AG10803 (cell line): ENCODE data around the gene AOPEP.

Source experiments
- DNase-seq: peaks from one replicate; pipeline ENCODE4 v3.0.0; 2010; ENCODE audit warnings: low read depth
- H3K4me3 ChIP-seq: 2 replicates; pipeline ENCODE4 v1.5.1; 2011; ENCODE audit warnings: mild to moderate bottlenecking, low read length, control low read depth
- CTCF ChIP-seq: conservative IDR thresholded peaks from 2 replicates; pipeline ENCODE4 v1.5.1; 2011; ENCODE audit warnings: mild to moderate bottlenecking, low read length, control low read depth, inconsistent platforms

Gene AOPEP

DNA sequence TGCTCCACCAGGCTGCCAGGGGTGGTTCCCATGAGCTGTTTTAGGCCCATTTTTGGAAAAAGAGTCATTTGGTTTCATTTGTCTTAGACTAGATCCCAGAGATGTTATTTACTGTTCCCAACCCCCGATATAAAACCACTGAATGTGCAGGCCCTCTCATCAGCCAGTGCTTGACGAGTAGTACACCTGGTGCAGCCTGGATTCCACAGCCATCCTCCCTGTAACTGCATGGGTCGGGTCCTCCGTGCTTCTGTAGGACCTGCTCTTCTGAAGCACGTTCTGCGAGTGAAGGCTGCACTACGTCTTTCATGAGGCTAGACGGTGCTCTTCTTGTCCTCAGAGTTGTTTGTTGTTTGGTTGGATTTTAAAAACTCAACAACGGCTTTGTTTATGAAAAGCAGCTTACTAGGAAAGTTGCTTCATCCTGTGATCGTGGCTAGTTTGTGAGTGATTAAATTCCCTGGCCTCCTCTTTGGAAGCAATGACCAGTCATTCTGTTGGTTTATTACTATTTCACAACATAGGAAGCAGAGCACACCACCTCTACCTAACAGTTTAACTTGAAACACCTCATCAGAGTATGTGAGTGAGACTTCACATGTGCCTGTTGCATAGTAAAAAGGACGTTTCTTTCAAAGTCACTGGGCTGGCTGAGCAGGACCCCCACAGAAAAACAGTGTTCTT, 135.2 kb downstream of the AOPEP start:
- H3K4me3 ChIP-seq = no peak overlapping the region
- DNase-seq = peak; percentile 92

DNA sequence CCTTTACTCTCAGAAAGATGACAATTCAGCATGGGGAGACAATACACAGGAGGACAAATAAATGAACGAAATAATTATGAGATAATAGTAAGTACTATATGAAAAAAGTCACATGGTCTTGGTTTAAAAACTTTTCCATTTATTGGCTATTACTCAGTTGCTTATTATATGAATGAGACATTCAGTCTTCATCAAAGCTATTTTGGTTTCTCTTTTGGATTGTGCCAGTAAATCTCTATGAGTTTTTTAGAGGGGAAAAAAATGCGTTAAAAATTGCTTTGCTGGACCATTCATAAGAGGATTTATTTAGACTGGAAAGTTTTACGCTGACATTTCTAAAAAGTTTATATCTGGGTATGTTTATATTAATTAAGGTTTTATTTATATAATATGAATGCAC, 137.7 kb downstream of the AOPEP start:
- no peak for TF ChIP-seq CTCF

More for the DNA sequence above, 135.2 kb downstream of the AOPEP start:
- no peak for TF ChIP-seq CTCF

DNA sequence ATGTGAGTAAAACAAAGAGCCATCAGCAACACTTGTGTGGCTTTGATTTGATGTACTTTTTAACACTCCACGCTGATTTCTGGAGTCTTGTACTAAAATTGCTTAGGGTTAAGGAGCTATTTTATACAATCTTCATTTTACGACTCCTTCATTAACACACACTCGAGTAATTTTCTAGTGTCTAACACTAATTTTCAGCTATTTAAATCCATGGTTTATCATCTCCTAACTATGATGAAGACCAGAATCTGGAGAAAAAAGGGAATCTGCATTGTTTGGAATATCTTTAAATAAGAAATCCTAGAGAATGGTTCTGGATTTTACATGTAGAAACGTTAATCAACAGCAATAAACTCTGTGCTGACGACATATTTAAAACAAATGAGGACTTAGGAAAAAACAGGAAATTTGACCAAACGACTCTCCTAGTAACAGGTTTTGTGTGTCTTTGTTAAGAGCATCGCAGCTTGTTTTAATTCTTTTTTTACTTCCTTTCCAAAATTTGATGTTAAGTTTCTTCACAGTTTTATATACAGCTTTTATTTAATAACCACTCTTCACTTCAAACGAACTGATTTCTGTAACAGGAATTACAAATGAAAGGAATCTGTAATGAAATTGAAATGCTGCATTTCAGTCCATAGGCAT, 138.5 kb downstream of the AOPEP start:
- no peak overlapping the region for H3K4me3 ChIP-seq
- TF ChIP-seq CTCF = no peak
- peak; percentile 57 for DNase-seq

More for the DNA sequence above, 137.7 kb downstream of the AOPEP start:
- no peak for DNase-seq
- H3K4me3 ChIP-seq = no peak overlapping the region

GRCh38 chr9:94865582-94866452, 139.3 kb downstream of the AOPEP start:
- peak; percentile 75 for DNase-seq
- no peak overlapping the region for H3K4me3 ChIP-seq
- TF ChIP-seq CTCF = no peak

DNA sequence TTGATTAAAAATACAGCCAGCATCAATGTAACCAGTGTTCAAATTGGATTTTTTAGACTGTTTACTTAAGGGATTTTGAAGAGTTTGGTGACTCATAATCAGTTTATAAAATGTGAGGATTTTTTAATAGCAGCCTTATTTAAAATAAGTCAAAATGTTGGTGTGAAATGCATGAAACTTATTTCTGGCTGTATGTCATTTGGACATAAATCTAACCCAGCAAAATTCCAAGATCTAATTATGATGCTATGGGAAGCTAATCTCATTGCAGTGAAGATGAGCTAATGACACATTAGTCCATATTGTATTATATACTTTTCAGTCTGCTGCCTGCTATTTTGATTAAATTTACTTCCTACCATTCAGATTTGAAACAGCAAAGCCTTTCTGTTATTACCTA, 140.3 kb downstream of the AOPEP start:
- DNase-seq = no peak
- no peak overlapping the region for H3K4me3 ChIP-seq
- TF ChIP-seq CTCF = no peak

- no peak for TF ChIP-seq CTCF
- peak; percentile 91 for DNase-seq
- no peak overlapping the region for H3K4me3 ChIP-seq
Measured at GRCh38 chr9:94867281-94867841, 140.9 kb downstream of the AOPEP start.
